Neuronal stem cell (in vitro differentiated cells): ENCODE results near the gene SPAG16.

ENCODE experiments used
- DNase-seq: peaks from one replicate; pipeline ENCODE4 v3.0.0-alpha.2; 2013; ENCODE audit warnings: low spot score
- H2AFZ ChIP-seq: one replicate; pipeline ENCODE4 v1.6.1; 2013; ENCODE audit warnings: mild to moderate bottlenecking, low read length, inconsistent platforms
- H2AK5ac ChIP-seq: 2 replicates; pipeline ENCODE4 v1.6.1; 2013; ENCODE audit warnings: low read depth, mild to moderate bottlenecking, inconsistent platforms, low read length, moderate library complexity, mixed read lengths
- H2BK120ac ChIP-seq: 2 replicates; pipeline ENCODE4 v1.6.1; 2013; ENCODE audit warnings: low read depth, mild to moderate bottlenecking, inconsistent platforms, low read length, moderate library complexity, mixed read lengths
- H2BK12ac ChIP-seq: one replicate; pipeline ENCODE4 v1.6.1; 2013; ENCODE audit warnings: low read length, inconsistent platforms
- H2BK15ac ChIP-seq: 2 replicates; pipeline ENCODE4 v1.6.1; 2013; ENCODE audit warnings: mild to moderate bottlenecking, low read length, inconsistent platforms, mixed read lengths
- H2BK5ac ChIP-seq: one replicate; pipeline ENCODE4 v1.6.1; 2013; ENCODE audit warnings: inconsistent platforms, mild to moderate bottlenecking, low read length, moderate library complexity
- H3K14ac ChIP-seq: one replicate; pipeline ENCODE4 v1.6.1; 2013; ENCODE audit warnings: low read length, inconsistent platforms
- H3K18ac ChIP-seq: 2 replicates; pipeline ENCODE4 v1.6.1; 2013; ENCODE audit warnings: low read length, inconsistent platforms
- H3K23ac ChIP-seq: 2 replicates; pipeline ENCODE4 v1.6.1; 2013; ENCODE audit warnings: low read depth, mild to moderate bottlenecking, mixed read lengths, low read length, inconsistent platforms; ENCODE audit not compliant: poor library complexity
- H3K27ac ChIP-seq: replicated peaks from 3 replicates; pipeline ENCODE4 v1.5.1; 2013; ENCODE audit warnings: low read length, inconsistent platforms
- H3K27me3 ChIP-seq, 3 experiments: 2 replicates each; pipeline ENCODE4 v1.6.1; 2013; ENCODE audit warnings: low read length in 3 of 3, mild to moderate bottlenecking in 2 of 3, inconsistent platforms in 1 of 3, low read depth in 1 of 3, mixed read lengths in 1 of 3, moderate library complexity in 1 of 3; ENCODE audit not compliant: control insufficient read depth in 3 of 3, insufficient read depth in 3 of 3
- H3K36me3 ChIP-seq, 2 donors: replicated peaks in 1 of 2; 2 replicates each; pipeline ENCODE4 v1.6.1; 2013; ENCODE audit warnings: low read length in 2 of 2; ENCODE audit not compliant: control insufficient read depth in 2 of 2, insufficient read depth in 2 of 2
- H3K4ac ChIP-seq: 2 replicates; pipeline ENCODE4 v1.6.1; 2013; ENCODE audit warnings: inconsistent platforms, mild to moderate bottlenecking, low read length, moderate library complexity
- H3K4me1 ChIP-seq, 2 donors: 1 replicate in 1 of 2; 2 replicates in 1 of 2; pipeline ENCODE4 v1.6.1; 2013; ENCODE audit warnings: low read length in 2 of 2, low read depth in 1 of 2; ENCODE audit not compliant: control insufficient read depth in 2 of 2, insufficient read depth in 1 of 2
- H3K4me2 ChIP-seq: one replicate; pipeline ENCODE4 v1.6.1; 2013; ENCODE audit warnings: mild to moderate bottlenecking, low read length, inconsistent platforms; ENCODE audit not compliant: insufficient read depth, poor library complexity, severe bottlenecking
- H3K4me3 ChIP-seq, 2 donors: 2 replicates each; pipeline ENCODE4 v1.5.1; 2013; ENCODE audit warnings: low read length in 2 of 2, mild to moderate bottlenecking in 2 of 2, inconsistent platforms in 1 of 2, moderate library complexity in 1 of 2
- H3K79me1 ChIP-seq: one replicate; pipeline ENCODE4 v1.6.1; 2013; ENCODE audit warnings: low read depth, mild to moderate bottlenecking, inconsistent platforms, low read length, moderate library complexity
- H3K9ac ChIP-seq: one replicate; pipeline ENCODE4 v1.6.1; 2013; ENCODE audit warnings: mild to moderate bottlenecking, low read depth, low read length, inconsistent platforms; ENCODE audit not compliant: poor library complexity
- H3K9me3 ChIP-seq, 2 donors: replicated peaks in 1 of 2; 2 replicates each; pipeline versions ENCODE3 to v1.6.1; 2013; ENCODE audit warnings: low read length in 2 of 2, mild to moderate bottlenecking in 2 of 2, inconsistent platforms in 1 of 2, low read depth in 1 of 2, mixed read lengths in 1 of 2, moderate library complexity in 1 of 2; ENCODE audit not compliant: control insufficient read depth in 2 of 2, insufficient read depth in 1 of 2
- H4K8ac ChIP-seq: one replicate; pipeline ENCODE4 v1.6.1; 2013; ENCODE audit warnings: low read depth, mild to moderate bottlenecking, inconsistent platforms, low read length, moderate library complexity
- H4K91ac ChIP-seq: one replicate; pipeline ENCODE4 v1.6.1; 2013; ENCODE audit warnings: low read length, low read depth, mild to moderate bottlenecking, inconsistent platforms; ENCODE audit not compliant: poor library complexity
- WGBS, 2 donors: extraction: QIAGEN DNeasy Blood & Tissue Kit; methylation state at CpG; one replicate each; pipeline ENCODE4 v1.1.7; 2013; ENCODE audit warnings: missing lambda C conversion rate in 2 of 2, mixed read lengths in 1 of 2; ENCODE audit not compliant: insufficient read length in 2 of 2, insufficient replicate concordance in 1 of 2; ENCODE audit errors: extremely low coverage in 2 of 2; 5-methylcytosine and 5-hydroxymethylcytosine counted together

SPAG16 gene

DNA sequence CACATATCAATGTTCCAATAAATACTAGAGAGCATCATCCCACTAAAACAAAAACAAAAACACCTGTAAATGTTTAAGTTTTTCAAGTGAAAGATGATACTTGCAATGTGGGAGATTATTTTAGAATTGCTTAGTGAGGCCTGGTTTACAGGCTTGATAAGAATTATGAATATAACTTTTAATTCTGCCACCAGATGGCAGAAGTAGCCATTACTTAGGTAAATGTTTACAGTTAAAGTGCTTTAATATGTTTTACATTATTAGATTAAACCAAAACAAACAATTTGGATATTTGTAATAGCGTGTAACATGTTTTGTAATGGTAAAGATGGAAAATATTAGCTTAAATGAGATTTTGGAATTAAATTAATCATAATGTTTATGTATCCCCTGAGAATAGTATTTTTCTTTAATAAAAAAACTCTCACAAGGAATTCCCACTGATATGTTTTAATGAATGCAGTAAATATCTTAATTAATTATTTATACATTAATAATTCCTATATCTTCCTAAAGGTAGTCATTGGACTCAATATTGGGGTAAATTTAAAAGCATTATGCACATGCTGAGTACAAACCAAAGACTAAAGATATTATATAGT is 522.0 kb downstream of the SPAG16 start:
- no CpG with 5 or more reads among the region's 1 CpG for WGBS, 2 donors
- Histone ChIP-seq H3K79me1 (no peaks in the 10 kb centered on the region), H2AFZ (no peak overlapping the region), H3K9me3 (no peaks in the 10 kb centered on the region), H2BK15ac (no peak overlapping the region), H4K91ac (no peak overlapping the region), H2AK5ac (no peak overlapping the region), H2BK12ac (no peak overlapping the region), H2BK120ac (no peak overlapping the region), H3K27me3 (no peaks in the 10 kb centered on the region), H3K4me1 (peaks cover 0 to 6% of the 10 kb centered on the region in 2 donors), H3K4me2 (no peak overlapping the region), H3K4me3 (no peak overlapping the region), H2BK5ac (no peak overlapping the region), H3K18ac (no peak overlapping the region), H3K23ac (no peak overlapping the region), H4K8ac (no peak overlapping the region), H3K14ac (no peak overlapping the region), H3K4ac (no peak overlapping the region), H3K27ac (no peak overlapping the region), H3K36me3 (no peaks in the 10 kb centered on the region), H3K9ac (no peak overlapping the region)
- no peak for DNase-seq

DNA sequence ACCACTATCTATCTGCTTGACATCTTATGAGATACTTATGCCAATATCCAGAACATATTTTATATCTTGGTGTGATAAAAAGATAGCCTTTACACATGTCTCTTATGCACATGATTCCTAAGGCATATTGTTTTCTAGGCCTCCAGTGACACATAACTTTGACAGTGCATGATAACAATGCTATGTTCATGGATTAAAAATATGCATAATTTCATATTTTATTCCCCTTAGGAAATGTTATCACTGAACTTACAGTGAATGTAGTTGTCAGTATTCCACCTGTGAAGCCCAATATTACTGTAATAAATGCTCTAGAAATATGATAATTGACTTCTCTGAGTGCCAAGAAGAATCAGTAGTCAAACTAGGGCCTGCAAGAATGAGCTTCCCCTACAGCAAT is 532.3 kb downstream of the SPAG16 start:
- H3K4me2 ChIP-seq: no peak overlapping the region
- no peak overlapping the region for H3K27ac ChIP-seq
- no peak overlapping the region for H3K14ac ChIP-seq
- no peaks in the 10 kb centered on the region for H3K36me3 ChIP-seq
- H3K4ac ChIP-seq: no peak overlapping the region
- no peak overlapping the region for H4K8ac ChIP-seq
- no peak overlapping the region for H3K4me3 ChIP-seq
- H3K27me3 ChIP-seq: no peaks in the 10 kb centered on the region
- H3K4me1 ChIP-seq: peaks cover 0 to 2% of the 10 kb centered on the region in 2 donors
- no peak overlapping the region for H2BK15ac ChIP-seq
- no peak for DNase-seq
- no peaks in the 10 kb centered on the region for H3K79me1 ChIP-seq
- H2BK12ac ChIP-seq: no peak overlapping the region
- no peak overlapping the region for H4K91ac ChIP-seq
- no peak overlapping the region for H2BK120ac ChIP-seq
- H2AK5ac ChIP-seq: no peak overlapping the region
- H2AFZ ChIP-seq: no peak overlapping the region
- no peak overlapping the region for H2BK5ac ChIP-seq
- H3K9ac ChIP-seq: no peak overlapping the region
- H3K18ac ChIP-seq: no peak overlapping the region
- peaks cover 0 to 8% of the 10 kb centered on the region in 2 donors for H3K9me3 ChIP-seq
- no peak overlapping the region for H3K23ac ChIP-seq

DNA sequence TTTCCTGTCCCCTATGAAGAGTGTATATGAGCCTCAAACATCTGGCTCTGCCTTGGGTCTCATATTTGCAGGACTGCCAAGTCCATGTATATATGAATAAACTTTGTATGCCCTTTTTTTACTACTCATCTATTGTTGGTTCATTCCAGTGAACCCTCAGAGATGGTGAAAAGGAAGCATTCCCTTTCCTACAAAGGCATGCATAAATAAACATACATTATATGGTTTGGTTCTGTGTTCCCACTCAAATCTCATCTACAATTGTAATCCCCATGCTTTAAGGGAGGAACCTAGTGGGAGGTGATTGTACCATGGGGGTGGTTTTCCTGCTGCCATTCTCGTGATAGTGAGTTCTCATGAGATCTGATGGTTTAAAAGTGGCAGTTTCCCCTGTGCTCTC is 534.2 kb downstream of the SPAG16 start:
- DNase-seq: no peak
- H3K4me1 ChIP-seq: peaks cover 0 to 2% of the 10 kb centered on the region in 2 donors
- no peak overlapping the region for H2AK5ac ChIP-seq
- no peak overlapping the region for H2BK5ac ChIP-seq
- no peak overlapping the region for H3K4ac ChIP-seq
- no peak overlapping the region for H2BK12ac ChIP-seq
- no peak overlapping the region for H3K9ac ChIP-seq
- H4K91ac ChIP-seq: no peak overlapping the region
- no peak overlapping the region for H3K14ac ChIP-seq
- H2AFZ ChIP-seq: peak overlapping the region; percentile 60
- no peaks in the 10 kb centered on the region for H3K36me3 ChIP-seq
- no peaks in the 10 kb centered on the region for H3K79me1 ChIP-seq
- H3K9me3 ChIP-seq: peaks cover 0 to 16% of the 10 kb centered on the region in 2 donors
- no peak overlapping the region for H3K27ac ChIP-seq
- peak overlapping the region in 1 of 2 donors; percentile 9 for H3K4me3 ChIP-seq
- no peak overlapping the region for H2BK120ac ChIP-seq
- no peaks in the 10 kb centered on the region for H3K27me3 ChIP-seq
- no peak overlapping the region for H3K4me2 ChIP-seq
- no peak overlapping the region for H2BK15ac ChIP-seq
- no peak overlapping the region for H4K8ac ChIP-seq
- no peak overlapping the region for H3K23ac ChIP-seq
- H3K18ac ChIP-seq: no peak overlapping the region
- no CpG with 5 or more reads among the region's 1 CpG for WGBS, 2 donors

DNA sequence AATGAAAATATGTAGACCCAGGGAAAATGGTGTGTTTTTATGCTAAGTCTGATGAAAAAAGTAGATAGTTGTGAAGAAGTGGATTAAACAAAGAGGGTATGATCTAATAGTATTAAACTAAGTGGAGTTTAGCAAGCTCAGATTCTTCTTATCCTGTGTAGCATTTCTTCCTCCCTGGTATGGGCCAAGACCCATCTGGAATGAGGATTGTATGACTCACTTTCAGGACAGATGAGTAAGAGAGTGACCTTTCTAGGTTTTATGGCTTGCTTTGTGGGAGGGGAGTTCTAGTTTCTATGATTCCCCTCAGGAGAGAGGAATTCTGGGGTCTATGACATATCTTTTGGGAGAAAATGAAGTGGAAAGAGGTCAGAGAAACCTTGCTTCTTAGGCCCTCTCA is 550.1 kb downstream of the SPAG16 start:
- Histone ChIP-seq H2BK120ac (no peak overlapping the region), H3K79me1 (no peaks in the 10 kb centered on the region), H3K9me3 (peaks cover 0 to 4% of the 10 kb centered on the region in 2 donors), H2BK15ac (no peak overlapping the region), H3K4ac (no peak overlapping the region), H3K14ac (no peak overlapping the region), H3K36me3 (no peaks in the 10 kb centered on the region), H3K4me3 (no peak overlapping the region), H3K18ac (no peak overlapping the region), H2BK12ac (no peak overlapping the region), H4K91ac (no peak overlapping the region), H3K9ac (no peak overlapping the region), H3K4me2 (no peak overlapping the region), H3K27me3 (no peaks in the 10 kb centered on the region), H3K23ac (no peak overlapping the region), H2BK5ac (no peak overlapping the region), H4K8ac (no peak overlapping the region), H2AK5ac (no peak overlapping the region), H2AFZ (no peak overlapping the region), H3K4me1 (peaks cover 0 to 2% of the 10 kb centered on the region in 2 donors), H3K27ac (no peak overlapping the region)
- no peak for DNase-seq
